ENCODE data around the gene UBE2E2. TPM values are rescaled to one million over a fixed set of nuclear protein-coding genes. Genes with fewer than 3 reads are reported as not detected.

UBE2E2 gene
- total RNA-seq, 4 donors from 2014 or later: 26.5 to 44.0 (median 37.0) TPM

- Histone ChIP-seq H3K27ac (no peak overlapping the region), H3K36me3 (no peaks in the 10 kb centered on the region), H3K9me3 (no peaks in the 10 kb centered on the region), H3K27me3 (no peaks in the 10 kb centered on the region), H3K4me1 (peaks cover 0 to 10% (median 0%) of the 10 kb centered on the region in 3 donors), H3K4me3 (no peak overlapping the region)
- no peak for TF ChIP-seq POLR2A (IDR thresholded peaks at IDR 0.05)
- TF ChIP-seq, protein P1, sequence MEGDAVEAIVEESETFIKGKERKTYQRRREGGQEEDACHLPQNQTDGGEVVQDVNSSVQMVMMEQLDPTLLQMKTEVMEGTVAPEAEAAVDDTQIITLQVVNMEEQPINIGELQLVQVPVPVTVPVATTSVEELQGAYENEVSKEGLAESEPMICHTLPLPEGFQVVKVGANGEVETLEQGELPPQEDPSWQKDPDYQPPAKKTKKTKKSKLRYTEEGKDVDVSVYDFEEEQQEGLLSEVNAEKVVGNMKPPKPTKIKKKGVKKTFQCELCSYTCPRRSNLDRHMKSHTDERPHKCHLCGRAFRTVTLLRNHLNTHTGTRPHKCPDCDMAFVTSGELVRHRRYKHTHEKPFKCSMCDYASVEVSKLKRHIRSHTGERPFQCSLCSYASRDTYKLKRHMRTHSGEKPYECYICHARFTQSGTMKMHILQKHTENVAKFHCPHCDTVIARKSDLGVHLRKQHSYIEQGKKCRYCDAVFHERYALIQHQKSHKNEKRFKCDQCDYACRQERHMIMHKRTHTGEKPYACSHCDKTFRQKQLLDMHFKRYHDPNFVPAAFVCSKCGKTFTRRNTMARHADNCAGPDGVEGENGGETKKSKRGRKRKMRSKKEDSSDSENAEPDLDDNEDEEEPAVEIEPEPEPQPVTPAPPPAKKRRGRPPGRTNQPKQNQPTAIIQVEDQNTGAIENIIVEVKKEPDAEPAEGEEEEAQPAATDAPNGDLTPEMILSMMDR (IDR thresholded peaks at IDR 0.05): no peak
- 92% methylated on average over 7 to 8 of the region's 8 CpGs for WGBS, 2 donors
- intact Hi-C loops (cut with DNase I): no loop called here
- DNase-seq: no peak
These were observed 397.2 kb downstream of the UBE2E2 start for GRCh38 chr3:23600167-23600871.

DNA sequence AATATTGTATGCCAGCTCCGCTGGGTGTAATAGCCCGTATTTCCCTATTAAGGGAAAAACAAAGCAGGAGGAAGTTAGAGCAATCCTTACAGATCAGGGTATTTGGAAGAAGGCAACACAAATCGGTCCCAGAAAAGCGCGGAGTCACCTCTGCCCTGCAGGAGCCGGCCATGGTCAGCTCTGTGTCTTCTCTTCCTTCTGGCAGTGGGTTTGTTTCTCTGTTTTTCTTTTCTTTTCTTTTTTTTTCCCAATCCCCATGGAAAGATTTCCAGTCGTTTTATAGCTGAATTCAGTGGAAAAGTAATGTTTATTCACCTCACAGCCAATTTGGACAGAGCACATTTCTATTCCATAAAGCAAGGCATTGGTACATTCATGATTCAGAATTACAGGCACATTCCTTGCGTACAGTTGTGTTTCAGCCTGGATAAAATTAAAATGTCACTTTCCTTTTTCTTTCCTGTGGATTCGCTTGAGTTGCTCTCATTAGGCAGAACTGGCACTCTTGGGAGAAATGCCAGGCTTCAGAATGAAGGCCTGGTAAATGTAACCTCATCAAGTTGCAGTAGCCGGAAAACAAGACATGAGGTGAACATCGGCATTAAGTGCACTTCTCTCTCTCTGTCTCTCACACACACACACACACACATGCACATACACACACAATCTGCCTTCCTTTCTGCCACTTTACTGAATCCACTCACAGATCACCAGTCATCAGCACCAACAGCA, 398.1 kb downstream of the UBE2E2 start:
- peaks cover 0 to 10% (median 0%) of the 10 kb centered on the region in 3 donors for H3K4me1 ChIP-seq
- intact Hi-C loops (cut with DNase I): no loop called here
- no peaks in the 10 kb centered on the region for H3K9me3 ChIP-seq
- H3K27me3 ChIP-seq: no peaks in the 10 kb centered on the region
- TF ChIP-seq, protein P1 (IDR thresholded peaks at IDR 0.05): no peak
- no peak overlapping the region for H3K4me3 ChIP-seq
- H3K36me3 ChIP-seq: no peaks in the 10 kb centered on the region
- no peak overlapping the region for H3K27ac ChIP-seq
- DNase-seq: no peak
- WGBS, 2 donors: 52 to 70% methylated on average over 11 of the region's 11 CpGs

DNA sequence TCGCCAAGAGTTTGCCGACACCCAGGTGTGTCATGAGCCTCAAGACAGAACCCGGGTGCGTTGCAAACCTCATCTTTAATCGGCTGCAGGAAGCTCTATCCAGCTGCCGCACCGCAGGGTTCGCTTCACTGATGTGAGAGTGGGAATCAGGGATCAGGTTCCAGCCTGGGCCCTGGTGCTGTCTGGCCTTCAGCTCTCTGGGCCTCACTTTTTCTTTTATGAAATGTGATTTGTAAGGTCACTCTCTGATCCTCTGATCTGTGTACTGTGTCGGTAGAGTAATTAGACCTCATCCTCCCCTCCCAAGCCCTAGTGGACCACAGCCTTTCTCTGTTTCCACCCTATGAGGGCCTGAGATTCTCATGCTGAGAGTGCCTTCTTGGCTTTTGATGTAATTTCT, 399.8 kb downstream of the UBE2E2 start:
- H3K27ac ChIP-seq: no peak overlapping the region
- H3K9me3 ChIP-seq: no peaks in the 10 kb centered on the region
- H3K27me3 ChIP-seq: no peaks in the 10 kb centered on the region
- peaks cover 0 to 15% (median 0%) of the 10 kb centered on the region in 3 donors for H3K4me1 ChIP-seq
- no peak overlapping the region for H3K4me3 ChIP-seq
- DNase-seq: no peak
- TF ChIP-seq, protein P1 (IDR thresholded peaks at IDR 0.05): no peak
- no peak for TF ChIP-seq POLR2A (IDR thresholded peaks at IDR 0.05)
- intact Hi-C loops (cut with DNase I): no loop called here
- WGBS, 2 donors: 89 to 90% methylated on average over 9 of the region's 9 CpGs
- no peaks in the 10 kb centered on the region for H3K36me3 ChIP-seq

DNA sequence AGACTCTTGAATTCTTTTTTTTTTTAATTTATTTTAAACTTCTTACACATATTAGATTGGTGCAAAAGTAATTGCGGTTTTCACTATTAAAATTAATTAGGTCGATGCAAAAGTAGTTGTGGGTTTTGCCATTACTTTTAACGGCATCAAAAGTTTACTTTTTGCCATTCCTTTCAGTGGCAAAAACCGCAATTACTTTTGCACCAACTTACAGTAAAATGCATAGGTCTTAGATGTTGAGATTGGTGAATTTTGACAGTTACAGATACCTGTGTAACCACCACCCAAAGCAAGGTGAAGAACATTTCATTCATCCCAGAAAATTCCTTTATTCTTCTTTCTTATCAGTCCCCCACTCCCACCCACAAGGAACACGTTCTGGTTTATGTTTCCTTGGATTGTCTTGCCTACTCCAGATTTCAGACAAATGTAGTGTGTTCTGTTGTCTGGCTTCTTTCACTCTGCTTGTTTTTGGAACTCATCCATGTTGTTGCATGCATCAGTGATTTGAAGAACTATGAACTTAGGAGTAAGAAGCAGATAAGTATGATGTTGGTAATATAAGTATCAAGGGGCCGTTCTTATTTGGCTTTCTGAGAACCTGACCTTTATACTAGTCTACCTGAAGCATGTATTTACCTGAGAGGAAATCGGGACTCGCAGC, 404.2 kb downstream of the UBE2E2 start:
- no peak overlapping the region for H3K4me3 ChIP-seq
- WGBS, 2 donors: 57 to 67% methylated on average over 8 of the region's 8 CpGs
- H3K36me3 ChIP-seq: no peaks in the 10 kb centered on the region
- no peak overlapping the region for H3K27ac ChIP-seq
- H3K27me3 ChIP-seq: no peaks in the 10 kb centered on the region
- TF ChIP-seq, protein P1 (IDR thresholded peaks at IDR 0.05): no peak
- no peak for TF ChIP-seq POLR2A (IDR thresholded peaks at IDR 0.05)
- peaks cover 0 to 14% (median 0%) of the 10 kb centered on the region in 3 donors for H3K4me1 ChIP-seq
- no peaks in the 10 kb centered on the region for H3K9me3 ChIP-seq
- intact Hi-C loops (cut with DNase I): no loop called here
- DNase-seq: no peak

DNA sequence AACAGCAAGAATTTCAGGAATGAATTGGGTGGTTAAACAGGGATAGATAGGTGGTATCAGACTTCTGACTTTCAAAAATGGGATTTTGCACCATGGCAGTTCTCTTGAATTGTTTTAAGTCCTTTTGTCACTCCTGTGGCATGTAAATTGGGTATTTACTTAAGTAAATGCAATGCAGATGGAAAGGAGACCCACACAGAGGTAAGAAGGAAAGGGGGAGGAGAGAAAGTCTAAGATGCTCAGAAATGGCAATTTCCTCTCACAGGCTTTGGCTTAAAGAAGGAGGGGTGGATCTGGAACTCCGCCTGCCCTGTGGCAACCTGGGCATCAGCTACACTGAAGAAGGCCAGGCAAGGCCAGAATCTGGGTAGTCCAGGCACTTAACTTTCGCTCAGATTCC, 405.5 kb downstream of the UBE2E2 start:
- TF ChIP-seq POLR2A (IDR thresholded peaks at IDR 0.05): no peak
- TF ChIP-seq, protein P1 (IDR thresholded peaks at IDR 0.05): no peak
- no peak overlapping the region for H3K27ac ChIP-seq

More for the DNA sequence above, 405.5 kb downstream of the UBE2E2 start:
- Histone ChIP-seq H3K27me3 (no peaks in the 10 kb centered on the region), H3K4me3 (no peak overlapping the region), H3K36me3 (no peaks in the 10 kb centered on the region), H3K4me1 (peaks cover 0 to 16% (median 0%) of the 10 kb centered on the region in 3 donors), H3K9me3 (no peaks in the 10 kb centered on the region)
- 80 to 96% methylated on average over 2 of the region's 2 CpGs for WGBS, 2 donors
- intact Hi-C loops (cut with DNase I): no loop called here
- DNase-seq: no peak

Data from esophagus squamous epithelium (tissue), 5 donors.